NCI-H2081 (cell line): ENCODE data around the gene FPR2.
"Not testable (repeated sequence)": the region's sequence is repeated elsewhere in the genome, so short reads cannot be mapped to it uniquely, and the experiment has no call there.

Experiments
- DNase-seq, 2 experiments: peaks; one replicate each; lab custom pipeline; 2025; lab: John Stamatoyannopoulos, UW

FPR2 gene

GRCh38 chr19:51739466-51740213 is 21.3 kb upstream of the FPR2 start:
- no peak for DNase-seq

GRCh38 chr19:51740356-51740755 is 20.6 kb upstream of the FPR2 start:
- DNase-seq = no peak

GRCh38 chr19:51742789-51743188 is 18.2 kb upstream of the FPR2 start:
- DNase-seq = no peak

- DNase-seq = no peak
Measured at GRCh38 chr19:51743405-51743804, 17.6 kb upstream of the FPR2 start.

GRCh38 chr19:51746731-51747130 is 14.2 kb upstream of the FPR2 start:
- no peak for DNase-seq

GRCh38 chr19:51749979-51750378 is 11.0 kb upstream of the FPR2 start:
- no peak for DNase-seq

- DNase-seq = no peak
Measured at GRCh38 chr19:51750400-51751094, 10.4 kb upstream of the FPR2 start.

GRCh38 chr19:51751655-51752054 is 9.3 kb upstream of the FPR2 start, which contains the start of gene FPR1:
FPR1 (minus strand) TSS chr19:51751878; CDS start chr19:51746994, 4,884 bp downstream.
- no peak for DNase-seq

GRCh38 chr19:51754109-51754508 is 6.9 kb upstream of the FPR2 start:
- DNase-seq = no peak

- no peak for DNase-seq
Measured at GRCh38 chr19:51754770-51755169, 6.2 kb upstream of the FPR2 start.

- no peak for DNase-seq
Measured at GRCh38 chr19:51755571-51755970, 5.4 kb upstream of the FPR2 start.

- no peak for DNase-seq
Measured at GRCh38 chr19:51761696-51762095, 716 bp downstream of the FPR2 start.

GRCh38 chr19:51765086-51765485 is 4.1 kb downstream of the FPR2 start:
- no peak for DNase-seq

GRCh38 chr19:51766461-51766860 is 5.5 kb downstream of the FPR2 start:
- DNase-seq = no peak

GRCh38 chr19:51771376-51772130 is 10.6 kb downstream of the FPR2 start:
- no peak for DNase-seq

GRCh38 chr19:51772977-51773376 is 12.0 kb downstream of the FPR2 start:
- no peak for DNase-seq

GRCh38 chr19:51776561-51776960 is 15.6 kb downstream of the FPR2 start:
- DNase-seq = not testable (repeated sequence)

GRCh38 chr19:51777570-51778462 is 16.8 kb downstream of the FPR2 start:
- DNase-seq = peak; percentile 14 to 34

- DNase-seq = no peak
Measured at GRCh38 chr19:51779181-51779580, 18.2 kb downstream of the FPR2 start.

GRCh38 chr19:51779703-51780102 is 18.7 kb downstream of the FPR2 start:
- no peak for DNase-seq

GRCh38 chr19:51780270-51780669 is 19.3 kb downstream of the FPR2 start:
- DNase-seq = no peak

GRCh38 chr19:51781999-51782398 is 21.0 kb downstream of the FPR2 start:
- no peak for DNase-seq
